ENCODE measurements around the gene ZNF280D. TPM values are rescaled to one million over a fixed set of nuclear protein-coding genes. Genes with fewer than 3 reads are reported as not detected.

ZNF280D gene
- total RNA-seq, 1 experiment from 2014 or later: 25.3 TPM

- TF ChIP-seq SRF (IDR thresholded peaks at IDR 0.05; ENCODE audit: low read depth) (no peak), TCF7L2 (IDR thresholded peaks at IDR 0.05; ENCODE audit: borderline replicate concordance, extremely low read depth, insufficient read depth, insufficient read length) (no peak), ZFX (IDR thresholded peaks at IDR 0.05) (no peak), JUND (IDR thresholded peaks at IDR 0.05) (no peak), FOSL1 (IDR thresholded peaks at IDR 0.05; ENCODE audit: low read depth) (no peak), CBX3 (IDR thresholded peaks at IDR 0.05; ENCODE audit: low read depth) (no peak), ELF1 (IDR thresholded peaks at IDR 0.05; ENCODE audit: borderline replicate concordance, low read depth) (no peak), ZNF274 (IDR thresholded peaks at IDR 0.05; ENCODE audit: low read depth, low read length) (no peak), SP1 (IDR thresholded peaks at IDR 0.05; ENCODE audit: low read depth) (no peak), YY1 (IDR thresholded peaks at IDR 0.05; ENCODE audit: extremely low read depth, insufficient replicate concordance, low read depth, low read length) (no peak), EGR1 (IDR thresholded peaks at IDR 0.05; ENCODE audit: low read depth) (no peak)
- no peak for ATAC-seq
- Histone ChIP-seq H3K27me3 (ENCODE audit: insufficient read depth, low read length) (no peaks in the 10 kb centered on the region), H4K20me1 (ENCODE audit: insufficient read depth) (no peaks in the 10 kb centered on the region), H3K9ac (ENCODE audit: low read length) (no peak overlapping the region), H3K36me3 (ENCODE audit: control insufficient read depth in 1 of 2, insufficient read depth in 2 of 2, low read length in 2 of 2) (peaks cover 0 to 10% of the 10 kb centered on the region in 2 experiments; a peak in 2 of 4 replicates), H3K9me3 (ENCODE audit: control insufficient read depth in 1 of 2, insufficient read depth in 1 of 2, low read depth in 1 of 2, low read length in 2 of 2) (no peaks in the 10 kb centered on the region), H3K4me1 (ENCODE audit: control insufficient read depth in 1 of 2, insufficient read depth in 2 of 2, low read length in 2 of 2) (no peaks in the 10 kb centered on the region), H3K9me2 (ENCODE audit: insufficient read depth) (no peaks in the 10 kb centered on the region), H3K4me3 (replicated peaks in 1 of 2; ENCODE audit: low read depth in 1 of 2, low read length in 2 of 2) (no peak overlapping the region), H3K79me2 (ENCODE audit: insufficient read depth, low read length) (no peaks in the 10 kb centered on the region), H3K27ac (ENCODE audit: low read depth, low read length) (no peak overlapping the region), H3K4me2 (ENCODE audit: low read length) (no peak overlapping the region), H2AFZ (ENCODE audit: low read depth, low read length, poor library complexity, severe bottlenecking) (no peak overlapping the region)
- CTCF ChIA-PET: no interaction called here
- intact Hi-C loops (cut with micrococcal nuclease): no loop called here
- no TSS peak for BruUV-seq (replicated peaks)
- POLR2A ChIA-PET: no interaction called here
- DNase-seq (ENCODE audit: low read depth, low spot score): no peak
- RAD21 ChIA-PET (ENCODE audit: low non-redundant PET in 1 of 2, low total read pairs in 2 of 2, uncharacterized antibody in 2 of 2, unreplicated experiment in 2 of 2): no interaction called here
Measured at GRCh38 chr15:56667517-56667916, 65.8 kb downstream of the ZNF280D start.

GRCh38 chr15:56660943-56661342 lies 72.4 kb downstream of the ZNF280D start:
- Histone ChIP-seq H3K79me2 (ENCODE audit: insufficient read depth, low read length) (no peaks in the 10 kb centered on the region), H4K20me1 (ENCODE audit: insufficient read depth) (no peaks in the 10 kb centered on the region), H3K9me3 (ENCODE audit: control insufficient read depth in 1 of 2, insufficient read depth in 1 of 2, low read depth in 1 of 2, low read length in 2 of 2) (no peaks in the 10 kb centered on the region), H2AFZ (ENCODE audit: low read depth, low read length, poor library complexity, severe bottlenecking) (no peak overlapping the region), H3K9me2 (ENCODE audit: insufficient read depth) (no peaks in the 10 kb centered on the region), H3K36me3 (ENCODE audit: control insufficient read depth in 1 of 2, insufficient read depth in 2 of 2, low read length in 2 of 2) (peaks cover 0 to 5% of the 10 kb centered on the region in 2 experiments; a peak in 1 of 4 replicates), H3K4me3 (replicated peaks in 1 of 2; ENCODE audit: low read depth in 1 of 2, low read length in 2 of 2) (no peak overlapping the region), H3K9ac (ENCODE audit: low read length) (no peak overlapping the region), H3K4me1 (ENCODE audit: control insufficient read depth in 1 of 2, insufficient read depth in 2 of 2, low read length in 2 of 2) (no peaks in the 10 kb centered on the region), H3K27me3 (ENCODE audit: insufficient read depth, low read length) (no peaks in the 10 kb centered on the region), H3K27ac (ENCODE audit: low read depth, low read length) (no peak overlapping the region), H3K4me2 (ENCODE audit: low read length) (no peak overlapping the region)
- RAD21 ChIA-PET (ENCODE audit: low non-redundant PET in 1 of 2, low total read pairs in 2 of 2, uncharacterized antibody in 2 of 2, unreplicated experiment in 2 of 2): no interaction called here
- CTCF ChIA-PET: no interaction called here
- no peak for TF ChIP-seq SIN3A (IDR thresholded peaks at IDR 0.05; ENCODE audit: low read depth)
- TF ChIP-seq POLR2A (IDR thresholded peaks at IDR 0.05; ENCODE audit: borderline replicate concordance, extremely low read depth, insufficient read depth, insufficient read length): no peak
- no peak for TF ChIP-seq EZH2 (IDR thresholded peaks at IDR 0.05)
- TF ChIP-seq SP1 (IDR thresholded peaks at IDR 0.05; ENCODE audit: low read depth): no peak
- TF ChIP-seq ZFX (IDR thresholded peaks at IDR 0.05): no peak
- TF ChIP-seq CBX3 (IDR thresholded peaks at IDR 0.05; ENCODE audit: low read depth): no peak
- no peak for TF ChIP-seq YY1 (IDR thresholded peaks at IDR 0.05; ENCODE audit: extremely low read depth, insufficient replicate concordance, low read depth, low read length)
- no peak for TF ChIP-seq SRF (IDR thresholded peaks at IDR 0.05; ENCODE audit: low read depth)
- TF ChIP-seq EGR1 (IDR thresholded peaks at IDR 0.05; ENCODE audit: low read depth): no peak
- TF ChIP-seq CEBPB (IDR thresholded peaks at IDR 0.05; ENCODE audit: low read depth): no peak
- TF ChIP-seq EZH2phosphoT487 (IDR thresholded peaks at IDR 0.05; ENCODE audit: borderline replicate concordance): no peak
- TF ChIP-seq CTCF (IDR thresholded peaks at IDR 0.05 in 2 of 3, conservative IDR thresholded peaks at IDR 0.05 in 1 of 3; ENCODE audit: borderline replicate concordance in 1 of 3, insufficient read depth in 1 of 3, low read depth in 2 of 3, low read length in 2 of 3): no peak
- no peak for TF ChIP-seq JUND (IDR thresholded peaks at IDR 0.05)
- no peak for TF ChIP-seq FOSL1 (IDR thresholded peaks at IDR 0.05; ENCODE audit: low read depth)
- no peak for TF ChIP-seq ATF3 (IDR thresholded peaks at IDR 0.05)
- POLR2A ChIA-PET: no interaction called here
- no TSS peak for BruUV-seq (replicated peaks)
- ATAC-seq (no peak), DNase-seq (ENCODE audit: low read depth, low spot score) (no peak)
- intact Hi-C loops (cut with micrococcal nuclease): no loop called here
